B cell (primary cell): ENCODE results near the gene EHF. TPM values are rescaled to one million over a fixed set of nuclear protein-coding genes. Genes with fewer than 3 reads are reported as not detected.

Experiments
- ATAC-seq: fragments of 200-7000 bp; cut with Tn5 transposase; one replicate; pipeline ENCODE4 v1.10.0; 2021; ENCODE audit warnings: low read depth, mild to moderate bottlenecking, moderate number of reproducible peaks, moderate library complexity
- CTCF ChIA-PET: fragments of 350-600 bp; sonication (Branson Sonifier 250); formaldehyde crosslinking; loops from one replicate; lab custom pipeline; 2021; ENCODE audit warnings: antibody characterized with exemption, inconsistent platforms; lab: Charles Lee
- POLR2A ChIA-PET: fragments of 350-600 bp; sonication (Branson Sonifier 250); formaldehyde crosslinking; loops from one replicate; lab custom pipeline; 2021; ENCODE audit warnings: antibody characterized with exemption; lab: Charles Lee
- DNase-seq: peaks from one replicate; pipeline ENCODE4 v3.0.0; 2013
- H2AFZ ChIP-seq: 2 replicates; pipeline ENCODE4 v1.6.1; 2012; ENCODE audit warnings: mild to moderate bottlenecking, low read depth, low read length; ENCODE audit not compliant: insufficient read depth, poor library complexity, severe bottlenecking
- H3K27ac ChIP-seq, 2 donors: 1 replicate in 1 of 2; 2 replicates in 1 of 2; pipeline ENCODE4 v1.5.1; 2012 to 2013; ENCODE audit warnings: low read length in 2 of 2, mild to moderate bottlenecking in 2 of 2, moderate library complexity in 1 of 2
- H3K27me3 ChIP-seq, 4 experiments: fragments of 200-600 bp in 1 of 4; sonication (generic) in 1 of 4; replicated peaks in 1 of 4; 1 replicate in 2 of 4; 2 replicates in 2 of 4; pipeline versions ENCODE4 v1.6.1 to v1.7.0; 2013 to 2016; ENCODE audit warnings: low read length in 3 of 4, mild to moderate bottlenecking in 2 of 4, mixed read lengths in 1 of 4, moderate library complexity in 1 of 4; ENCODE audit not compliant: insufficient read depth in 4 of 4, control insufficient read depth in 3 of 4; ENCODE audit errors: control extremely low read depth in 1 of 4
- H3K36me3 ChIP-seq, 2 experiments: replicated peaks in 1 of 2; 1 replicate in 1 of 2; 2 replicates in 1 of 2; pipeline versions ENCODE4 v1.6.1 to v1.7.1; 2013; ENCODE audit warnings: low read length in 1 of 2; ENCODE audit not compliant: insufficient read depth in 2 of 2, control insufficient read depth in 1 of 2; ENCODE audit errors: control extremely low read depth in 1 of 2, extremely low read depth in 1 of 2
- H3K4me1 ChIP-seq, 2 donors: fragments of 200-600 bp in 1 of 2; sonication (generic) in 1 of 2; 1 replicate in 1 of 2; 2 replicates in 1 of 2; pipeline versions ENCODE4 v1.5.1 to v1.6.1; 2013 to 2017; ENCODE audit warnings: low read length in 2 of 2; ENCODE audit not compliant: control insufficient read depth in 2 of 2, insufficient read depth in 2 of 2
- H3K4me2 ChIP-seq: replicated peaks from 2 replicates; pipeline ENCODE3; 2012; ENCODE audit warnings: mild to moderate bottlenecking, low read depth, low read length; ENCODE audit not compliant: poor library complexity, severe bottlenecking
- H3K4me3 ChIP-seq, 5 experiments: fragments of 200-600 bp in 1 of 5; sonication (generic) in 1 of 5; 1 replicate in 3 of 5; 2 replicates in 2 of 5; pipeline versions ENCODE4 v1.5.1 to v1.7.0; 2011 to 2016; ENCODE audit warnings: low read length in 4 of 5, mild to moderate bottlenecking in 4 of 5, low read depth in 2 of 5, control low read depth in 1 of 5, moderate library complexity in 1 of 5; ENCODE audit not compliant: insufficient read depth in 1 of 5; ENCODE audit errors: control extremely low read depth in 1 of 5, extremely low read depth in 1 of 5
- H3K79me2 ChIP-seq: fragments of 200-600 bp; sonication (generic); one replicate; pipeline ENCODE4 v1.6.0; 2016; ENCODE audit warnings: low read length; ENCODE audit not compliant: control insufficient read depth, insufficient read depth
- H3K9ac ChIP-seq: fragments of 200-600 bp; sonication (generic); 2 replicates; pipeline ENCODE4 v1.6.1; 2017; ENCODE audit warnings: mild to moderate bottlenecking, low read length, moderate library complexity
- H3K9me3 ChIP-seq, 3 donors: one replicate each; pipeline versions ENCODE4 v1.6.1 to v1.7.1; 2013; ENCODE audit warnings: low read length in 2 of 3; ENCODE audit not compliant: control insufficient read depth in 2 of 3, insufficient read depth in 1 of 3; ENCODE audit errors: control extremely low read depth in 1 of 3
- H4K20me1 ChIP-seq: 2 replicates; pipeline ENCODE4 v1.6.0; 2012; ENCODE audit warnings: mild to moderate bottlenecking, low read length; ENCODE audit not compliant: insufficient read depth, control insufficient read depth, poor library complexity, severe bottlenecking
- H3K27ac Mint-ChIP-seq: one replicate; pipeline ENCODE4 v1.8.0; 2021; ENCODE audit warnings: mixed read lengths
- H3K27me3 Mint-ChIP-seq: one replicate; pipeline ENCODE4 v1.8.0; 2021; ENCODE audit warnings: mixed read lengths
- H3K4me1 Mint-ChIP-seq: one replicate; pipeline ENCODE4 v1.8.0; 2021; ENCODE audit warnings: mixed read lengths
- H3K4me3 Mint-ChIP-seq: one replicate; pipeline ENCODE4 v1.8.0; 2021; ENCODE audit warnings: mixed read lengths
- H3K9me3 Mint-ChIP-seq: one replicate; pipeline ENCODE4 v1.8.0; 2022; ENCODE audit warnings: mixed read lengths; ENCODE audit not compliant: insufficient read depth
- EZH2 ChIP-seq: IDR thresholded peaks from 2 replicates; pipeline ENCODE4 v1.6.1; 2012; ENCODE audit warnings: borderline replicate concordance, low read depth, mild to moderate bottlenecking, moderate library complexity, low read length; ENCODE audit not compliant: insufficient read depth, poor library complexity, severe bottlenecking
- WGBS: methylation state at CpG from one replicate; pipeline ENCODE4 v1.1.5; 2013; ENCODE audit warnings: missing lambda C conversion rate; ENCODE audit not compliant: insufficient coverage; 5-methylcytosine and 5-hydroxymethylcytosine counted together
- intact Hi-C: fragments of 100-400 bp; cut with micrococcal nuclease; formaldehyde crosslinking; loops from one replicate; pipeline ENCODE4 v1.10.0; 2022
- polyA plus RNA-seq: library from polyadenylated mRNA; depleted of rRNA; stranded (reverse); fragments of >200 nt; gene quantifications from 2 replicates; pipeline ENCODE4 v1.2.3, GENCODE V29; 2012
- total RNA-seq, 2 donors: library from RNA; stranded (reverse); fragments of 120-200 nt in 1 of 2; gene quantifications; 1 replicate in 1 of 2; 2 replicates in 1 of 2; pipeline versions ENCODE4 v1.2.3 to v1.2.4, GENCODE V29; 2013 to 2022
- TF ChIP-seq, protein P1 (sequence below): fragments of 200-600 bp; IDR thresholded peaks from one replicate; pipeline ENCODE4 v1.8.0; 2022; ENCODE audit warnings: antibody characterized with exemption, mild to moderate bottlenecking

The EHF gene
- total and polyA plus RNA-seq, 2 donors (not counting 1 experiment from before 2014, with no cell fraction given): not detected

DNA sequence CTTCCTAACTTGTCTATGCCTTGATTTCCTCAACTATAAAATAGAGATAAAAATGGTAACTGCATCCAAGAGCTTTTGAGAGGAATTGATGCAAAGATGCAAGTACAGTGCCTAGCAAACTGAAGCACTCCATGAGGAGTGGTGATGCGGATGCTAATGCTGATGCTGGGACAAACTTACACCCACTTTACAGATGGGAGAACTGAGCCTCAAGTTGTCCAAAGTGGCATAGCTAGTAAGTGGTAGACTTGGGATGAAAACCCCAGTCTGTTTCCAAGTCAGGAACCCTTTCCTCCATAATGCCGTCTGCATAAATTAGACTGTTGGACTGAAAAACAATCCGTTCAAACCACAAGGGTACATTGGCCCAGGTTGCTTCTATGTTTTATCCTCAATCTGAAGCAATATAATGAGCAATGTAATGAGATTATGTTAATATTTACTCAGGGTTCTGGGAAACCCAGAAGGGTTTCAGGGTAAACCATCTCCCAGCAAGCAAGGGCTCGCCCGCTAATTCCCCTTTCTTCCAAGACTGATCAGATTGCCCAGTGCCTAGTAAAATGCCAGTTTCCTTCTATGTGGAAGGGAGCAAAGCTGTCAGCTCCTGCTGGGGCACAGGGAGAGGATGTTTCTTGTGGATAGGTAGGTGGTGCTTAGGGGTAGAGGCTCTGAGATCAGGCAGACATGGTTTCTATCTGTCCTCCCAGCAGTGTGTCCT lies 10.4 kb upstream of the EHF start:
- H3K4me3 ChIP-seq: no peak overlapping the region
- Mint-ChIP-seq H3K4me3 (no peak overlapping the region), H3K9me3 (no peaks in the 10 kb centered on the region), H3K27me3 (no peaks in the 10 kb centered on the region), H3K4me1 (peaks cover 25% of the 10 kb centered on the region), H3K27ac (no peak overlapping the region)
- POLR2A ChIA-PET: no interaction called here
- H3K9ac ChIP-seq: no peak overlapping the region
- H3K4me2 ChIP-seq: no peak overlapping the region
- H3K36me3 ChIP-seq: no peaks in the 10 kb centered on the region
- H3K27me3 ChIP-seq: no peaks in the 10 kb centered on the region
- intact Hi-C loops: no loop called here
- no peak overlapping the region for H2AFZ ChIP-seq
- TF ChIP-seq, protein P1, sequence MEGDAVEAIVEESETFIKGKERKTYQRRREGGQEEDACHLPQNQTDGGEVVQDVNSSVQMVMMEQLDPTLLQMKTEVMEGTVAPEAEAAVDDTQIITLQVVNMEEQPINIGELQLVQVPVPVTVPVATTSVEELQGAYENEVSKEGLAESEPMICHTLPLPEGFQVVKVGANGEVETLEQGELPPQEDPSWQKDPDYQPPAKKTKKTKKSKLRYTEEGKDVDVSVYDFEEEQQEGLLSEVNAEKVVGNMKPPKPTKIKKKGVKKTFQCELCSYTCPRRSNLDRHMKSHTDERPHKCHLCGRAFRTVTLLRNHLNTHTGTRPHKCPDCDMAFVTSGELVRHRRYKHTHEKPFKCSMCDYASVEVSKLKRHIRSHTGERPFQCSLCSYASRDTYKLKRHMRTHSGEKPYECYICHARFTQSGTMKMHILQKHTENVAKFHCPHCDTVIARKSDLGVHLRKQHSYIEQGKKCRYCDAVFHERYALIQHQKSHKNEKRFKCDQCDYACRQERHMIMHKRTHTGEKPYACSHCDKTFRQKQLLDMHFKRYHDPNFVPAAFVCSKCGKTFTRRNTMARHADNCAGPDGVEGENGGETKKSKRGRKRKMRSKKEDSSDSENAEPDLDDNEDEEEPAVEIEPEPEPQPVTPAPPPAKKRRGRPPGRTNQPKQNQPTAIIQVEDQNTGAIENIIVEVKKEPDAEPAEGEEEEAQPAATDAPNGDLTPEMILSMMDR: no peak
- no peak for TF ChIP-seq EZH2
- 100% methylated on average over 2 of the region's 5 CpGs for WGBS
- H3K79me2 ChIP-seq: no peaks in the 10 kb centered on the region
- ATAC-seq (no peak), DNase-seq (no peak)
- H3K4me1 ChIP-seq: peaks cover 3 to 21% of the 10 kb centered on the region in 2 donors
- no peaks in the 10 kb centered on the region for H4K20me1 ChIP-seq
- H3K9me3 ChIP-seq: no peaks in the 10 kb centered on the region
- CTCF ChIA-PET: interaction anchor here (0.6 kb wide), 1 partner anchor 9 kb away, joined by 5 read pairs; no protein-coding TSS in a partner anchor
- H3K27ac ChIP-seq: no peak overlapping the region

DNA sequence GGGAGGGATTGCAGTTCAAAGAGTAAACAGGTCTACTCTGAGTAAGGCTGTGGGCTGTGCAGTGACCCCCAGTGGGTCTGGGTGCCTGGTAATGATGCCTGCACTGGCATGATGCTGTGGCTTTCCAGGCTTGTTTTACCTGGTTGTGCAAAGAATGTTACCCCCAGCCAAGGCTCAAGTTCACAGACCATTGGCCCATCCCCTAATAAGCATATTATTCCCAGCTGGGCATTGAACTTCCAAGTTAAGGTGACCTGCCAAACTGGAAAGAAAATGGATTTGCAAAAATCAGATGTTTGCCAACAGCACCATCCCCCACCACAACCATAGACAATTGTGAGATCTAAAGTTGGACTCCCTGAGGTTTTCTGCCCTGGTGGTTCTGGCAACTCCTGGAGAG lies 7.9 kb upstream of the EHF start:
- ChIA-PET CTCF (interaction anchor here (1.6 kb wide), 1 partner anchor 40 kb away, joined by 4 read pairs; no protein-coding TSS in a partner anchor), POLR2A (no interaction called here)
- Histone ChIP-seq H4K20me1 (no peaks in the 10 kb centered on the region), H3K36me3 (no peaks in the 10 kb centered on the region), H3K9me3 (no peaks in the 10 kb centered on the region), H3K9ac (no peak overlapping the region), H3K4me2 (no peak overlapping the region), H3K4me1 (peaks cover 3 to 21% of the 10 kb centered on the region in 2 donors), H3K27ac (no peak overlapping the region), H3K27me3 (no peaks in the 10 kb centered on the region), H3K79me2 (no peaks in the 10 kb centered on the region), H3K4me3 (no peak overlapping the region), H2AFZ (no peak overlapping the region)
- Mint-ChIP-seq H3K27ac (no peak overlapping the region), H3K27me3 (no peaks in the 10 kb centered on the region), H3K4me1 (peaks cover 21% of the 10 kb centered on the region), H3K4me3 (no peak overlapping the region), H3K9me3 (no peaks in the 10 kb centered on the region)
- ATAC-seq (no peak), DNase-seq (no peak)
- intact Hi-C loops: no loop called here
- no peak for TF ChIP-seq EZH2
- TF ChIP-seq, protein P1: no peak
